ENCODE data around the gene TFRC. TPM values are rescaled to one million over a fixed set of nuclear protein-coding genes. Genes with fewer than 3 reads are reported as not detected.
"Not testable (repeated sequence)": the region's sequence is repeated elsewhere in the genome, so short reads cannot be mapped to it uniquely, and the experiment has no call there.

TFRC gene
- total RNA-seq, 1 donor from 2014 or later: 76.4 TPM

DNA sequence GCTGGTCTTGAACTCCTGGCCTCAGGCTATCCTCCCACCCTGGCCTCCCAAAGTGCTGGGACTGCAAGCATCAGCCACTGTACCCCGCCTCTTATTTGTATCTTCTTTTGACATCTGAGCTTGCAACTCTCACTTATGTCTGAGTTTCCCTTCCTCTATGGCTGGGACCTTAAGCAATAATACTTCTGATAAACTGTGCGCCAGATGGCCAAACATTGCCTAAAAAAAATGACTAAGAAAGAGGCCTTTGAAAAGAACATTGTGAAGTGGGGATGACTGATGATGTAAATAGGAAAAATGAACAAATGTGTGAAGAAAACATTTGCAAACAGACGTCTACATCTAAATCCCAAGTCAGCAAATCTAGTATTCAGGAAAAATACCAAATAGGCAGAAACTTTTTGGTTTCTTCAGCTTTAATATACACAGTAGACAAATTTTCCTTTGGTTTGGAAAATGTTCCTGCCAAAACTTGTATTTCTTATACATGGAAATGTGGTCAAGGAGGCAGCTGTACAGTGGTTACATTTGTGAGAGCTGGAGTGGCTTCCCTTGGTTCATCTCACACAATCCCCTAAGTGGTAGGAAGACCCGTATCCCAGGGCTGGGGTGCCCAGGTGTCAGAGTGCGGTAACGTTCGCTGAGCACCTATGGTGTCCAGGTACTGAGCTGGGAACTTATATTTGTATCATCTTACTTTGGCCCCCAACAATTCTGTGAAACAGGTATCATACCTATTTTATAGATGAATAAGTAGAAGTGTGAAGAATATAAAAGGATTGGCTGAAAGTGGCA lies 11.6 kb upstream of the TFRC start:
- peaks cover 8% of the 10 kb centered on the region for H3K4me1 ChIP-seq
- H3K9me3 ChIP-seq (replicated peaks): no peaks in the 10 kb centered on the region
- H3K27ac ChIP-seq (replicated peaks): no peak overlapping the region
- no peak for DNase-seq
- no peaks in the 10 kb centered on the region for H3K27me3 ChIP-seq (ENCODE audit: low read depth)
- no peaks in the 10 kb centered on the region for H3K36me3 ChIP-seq
- intact Hi-C loops (cut with micrococcal nuclease): no loop called here
- no peak overlapping the region for H3K4me3 ChIP-seq
- TF ChIP-seq, protein P1, sequence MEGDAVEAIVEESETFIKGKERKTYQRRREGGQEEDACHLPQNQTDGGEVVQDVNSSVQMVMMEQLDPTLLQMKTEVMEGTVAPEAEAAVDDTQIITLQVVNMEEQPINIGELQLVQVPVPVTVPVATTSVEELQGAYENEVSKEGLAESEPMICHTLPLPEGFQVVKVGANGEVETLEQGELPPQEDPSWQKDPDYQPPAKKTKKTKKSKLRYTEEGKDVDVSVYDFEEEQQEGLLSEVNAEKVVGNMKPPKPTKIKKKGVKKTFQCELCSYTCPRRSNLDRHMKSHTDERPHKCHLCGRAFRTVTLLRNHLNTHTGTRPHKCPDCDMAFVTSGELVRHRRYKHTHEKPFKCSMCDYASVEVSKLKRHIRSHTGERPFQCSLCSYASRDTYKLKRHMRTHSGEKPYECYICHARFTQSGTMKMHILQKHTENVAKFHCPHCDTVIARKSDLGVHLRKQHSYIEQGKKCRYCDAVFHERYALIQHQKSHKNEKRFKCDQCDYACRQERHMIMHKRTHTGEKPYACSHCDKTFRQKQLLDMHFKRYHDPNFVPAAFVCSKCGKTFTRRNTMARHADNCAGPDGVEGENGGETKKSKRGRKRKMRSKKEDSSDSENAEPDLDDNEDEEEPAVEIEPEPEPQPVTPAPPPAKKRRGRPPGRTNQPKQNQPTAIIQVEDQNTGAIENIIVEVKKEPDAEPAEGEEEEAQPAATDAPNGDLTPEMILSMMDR (IDR thresholded peaks at IDR 0.05; ENCODE audit: borderline replicate concordance): no peak

DNA sequence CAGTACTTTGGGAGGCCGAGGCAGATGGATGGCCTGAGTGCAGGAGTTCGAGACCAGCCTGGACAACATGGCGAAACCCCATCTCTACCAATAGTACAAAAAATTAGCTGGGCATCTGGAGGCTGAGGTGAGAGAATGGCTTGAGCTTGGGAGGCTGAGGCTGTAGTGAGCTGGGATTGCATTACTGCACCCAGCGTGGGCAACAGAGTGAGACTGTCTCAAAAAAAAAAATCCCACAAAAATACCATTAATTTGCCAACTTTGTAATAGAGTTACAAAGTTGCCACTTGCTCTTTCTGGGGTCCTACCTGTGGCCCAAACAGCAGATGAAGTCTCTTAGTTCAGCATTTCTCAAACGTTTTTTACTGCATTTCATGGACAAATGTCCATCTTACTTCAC lies 6.0 kb upstream of the TFRC start:
- TF ChIP-seq, protein P1 (IDR thresholded peaks at IDR 0.05; ENCODE audit: borderline replicate concordance): no peak
- no peaks in the 10 kb centered on the region for H3K36me3 ChIP-seq
- no peak for DNase-seq
- H3K27ac ChIP-seq (replicated peaks): no peak overlapping the region
- H3K4me1 ChIP-seq: peaks cover under 1% of the 10 kb centered on the region
- no peaks in the 10 kb centered on the region for H3K27me3 ChIP-seq (ENCODE audit: low read depth)
- no peak overlapping the region for H3K4me3 ChIP-seq
- intact Hi-C loops (cut with micrococcal nuclease): no loop called here
- no peaks in the 10 kb centered on the region for H3K9me3 ChIP-seq (replicated peaks)

DNA sequence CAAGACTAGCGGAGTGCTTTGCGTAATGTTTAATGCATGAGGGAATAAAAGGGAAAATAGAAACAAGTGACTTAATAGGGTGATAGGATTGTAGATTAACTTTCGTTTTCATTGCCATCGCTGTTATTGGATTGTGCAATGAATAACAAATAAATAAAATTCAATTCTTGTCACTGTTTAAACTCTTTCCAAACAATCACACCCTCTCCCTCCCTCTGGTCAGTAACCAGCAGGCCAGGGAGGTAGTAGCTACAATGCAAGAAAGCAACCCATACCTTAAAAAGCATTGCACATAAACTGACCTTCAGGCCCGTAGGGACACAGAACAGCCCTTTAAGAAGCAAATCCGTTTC lies 705 bp upstream of the TFRC start:
- intact Hi-C loops (cut with micrococcal nuclease): no loop called here
- H3K9me3 ChIP-seq (replicated peaks): no peaks in the 10 kb centered on the region
- no peaks in the 10 kb centered on the region for H3K27me3 ChIP-seq (ENCODE audit: low read depth)
- peak overlapping the region; percentile 97 for H3K4me3 ChIP-seq
- no peak for DNase-seq
- peaks cover 44% of the 10 kb centered on the region for H3K4me1 ChIP-seq
- peak overlapping the region; percentile 98 for H3K27ac ChIP-seq (replicated peaks)
- TF ChIP-seq, protein P1 (IDR thresholded peaks at IDR 0.05; ENCODE audit: borderline replicate concordance): no peak
- no peaks in the 10 kb centered on the region for H3K36me3 ChIP-seq

DNA sequence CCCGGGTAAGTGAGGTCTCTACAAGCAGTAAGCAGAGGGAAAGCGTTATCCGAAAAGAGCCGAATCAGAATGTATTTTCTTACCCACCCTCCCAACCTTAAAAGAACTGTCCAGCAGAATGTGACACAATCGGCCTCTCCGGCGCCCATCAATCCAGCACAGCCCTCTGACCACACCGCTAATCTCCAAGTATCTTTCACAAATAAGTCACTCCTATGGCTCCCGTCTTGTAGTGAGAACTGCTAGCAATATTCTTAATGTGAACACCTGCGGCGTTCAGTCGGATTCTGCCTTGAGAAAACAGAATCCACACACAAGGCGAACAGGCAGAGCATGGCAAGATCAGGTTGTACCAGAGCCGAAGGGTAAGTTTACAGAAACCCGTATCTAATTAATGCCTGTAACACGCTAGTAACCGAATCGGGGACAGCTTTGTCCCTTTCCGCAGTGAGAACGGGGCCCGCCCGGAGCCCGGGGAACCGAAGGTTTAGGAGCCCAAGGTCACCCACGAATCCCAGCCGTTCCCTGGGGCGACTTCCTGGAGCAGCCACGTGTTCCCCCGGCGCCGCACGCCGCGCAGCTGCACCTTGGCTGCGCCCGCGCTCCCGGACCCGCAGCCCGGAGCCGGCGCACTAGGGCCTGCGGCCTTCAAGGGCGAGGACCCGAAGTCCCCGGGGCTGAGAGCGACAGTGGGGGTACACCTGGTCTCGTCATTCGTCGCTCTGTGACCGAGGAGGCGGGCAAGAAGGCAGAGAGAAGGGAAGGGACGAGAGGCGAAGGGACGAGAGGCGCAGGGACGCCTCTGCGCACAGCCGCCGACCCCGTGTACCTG lies 672 bp downstream of the TFRC start:
- H3K9me3 ChIP-seq (replicated peaks): no peaks in the 10 kb centered on the region
- H3K27me3 ChIP-seq (ENCODE audit: low read depth): no peaks in the 10 kb centered on the region
- TF ChIP-seq, protein P1 (IDR thresholded peaks at IDR 0.05; ENCODE audit: borderline replicate concordance): no peak
- H3K36me3 ChIP-seq: peaks cover 8% of the 10 kb centered on the region
- peak; percentile 71 for DNase-seq
- H3K4me1 ChIP-seq: peaks cover 44% of the 10 kb centered on the region
- H3K4me3 ChIP-seq: peak overlapping the region; percentile 97
- peak overlapping the region; percentile 98 for H3K27ac ChIP-seq (replicated peaks)
- intact Hi-C loops (cut with micrococcal nuclease): no loop called here

DNA sequence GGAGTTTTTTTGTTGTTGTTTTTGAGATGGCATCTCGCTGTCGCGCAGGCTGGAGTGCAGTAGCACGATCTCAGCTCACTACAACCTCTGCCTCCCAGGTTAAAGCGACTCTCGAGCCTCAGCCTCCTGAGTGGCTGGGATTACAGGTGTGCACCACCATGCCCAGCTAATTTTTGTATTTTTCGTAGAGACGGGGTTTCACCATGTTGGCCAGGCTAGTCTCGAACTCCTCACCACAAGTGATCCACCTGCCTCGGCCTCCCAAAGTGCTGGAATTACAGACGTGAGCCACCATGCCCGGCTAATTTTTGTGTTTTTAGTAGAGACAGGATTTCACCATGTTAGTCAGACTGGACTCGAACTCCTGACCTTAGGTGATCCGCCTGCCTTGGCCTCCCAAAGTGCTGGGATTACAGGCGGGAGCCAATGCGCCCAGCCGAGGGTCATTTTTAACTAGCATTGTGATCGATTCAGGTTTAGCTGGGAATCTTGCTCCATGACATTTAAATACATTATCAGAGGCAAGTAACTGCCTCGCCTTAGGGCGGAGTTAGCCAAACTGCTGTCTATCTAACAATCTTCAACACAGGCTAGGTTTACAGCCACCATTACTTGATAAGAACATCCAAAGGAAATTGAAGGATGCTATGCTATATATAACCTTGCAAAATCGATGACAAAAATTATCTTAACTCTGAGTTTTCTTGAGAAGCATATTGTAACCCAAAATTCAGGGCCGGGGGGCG lies 1.6 kb downstream of the TFRC start:
- DNase-seq; intact Hi-C loops (cut with micrococcal nuclease); H3K9me3 ChIP-seq (replicated peaks); H3K27me3 ChIP-seq (ENCODE audit: low read depth): not testable (repeated sequence)
- Histone ChIP-seq H3K4me1 (peaks cover 44% of the 10 kb centered on the region), H3K27ac (replicated peaks) (peak overlapping the region; percentile 98), H3K36me3 (peaks cover 17% of the 10 kb centered on the region), H3K4me3 (peak overlapping the region; percentile 97)

Measured in left ventricle myocardium inferior (tissue), 1 donor.